SK-N-MC (cell line): ENCODE results near the gene DSP.

Experiments used
- EZH2 ChIP-seq: fragments of 200-600 bp; sonication (generic); IDR thresholded peaks from one replicate; pipeline ENCODE4 v1.6.1; 2017; ENCODE audit warnings: antibody characterized with exemption
- FOXP2 ChIP-seq: optimal IDR thresholded peaks from 2 replicates; pipeline ENCODE3; 2011; ENCODE audit warnings: mild to moderate bottlenecking, moderate library complexity; ENCODE audit not compliant: insufficient read depth; ENCODE audit errors: extremely low read length, control extremely low read depth
- POLR2AphosphoS5 ChIP-seq: IDR thresholded peaks from 2 replicates; pipeline ENCODE4 v1.6.1; 2012; ENCODE audit warnings: mild to moderate bottlenecking, low read depth, low read length, borderline replicate concordance

DNA sequence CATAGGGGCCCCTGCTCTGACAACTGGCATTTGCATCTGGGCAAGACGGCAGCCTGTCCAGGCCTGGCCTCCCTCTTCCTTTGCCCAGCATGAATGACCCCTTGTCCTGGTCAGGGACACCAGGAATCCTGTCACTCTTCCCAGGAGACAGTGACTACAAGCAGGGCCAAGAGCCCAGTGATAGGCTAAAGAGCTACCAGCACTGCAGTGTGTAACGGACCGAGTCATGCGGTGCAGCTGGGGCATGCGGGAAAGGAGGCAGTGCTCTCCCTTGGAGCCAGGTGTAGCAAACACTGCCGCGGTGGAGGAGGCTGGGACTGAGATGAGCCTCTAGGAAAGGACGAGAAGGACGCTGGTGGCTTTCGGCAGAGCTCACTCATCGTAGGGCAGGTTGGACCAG, 38.7 kb upstream of the DSP start:
- no peak for TF ChIP-seq FOXP2
- no peak for TF ChIP-seq POLR2AphosphoS5
- TF ChIP-seq EZH2 = no peak
